GM21367 (cell line): ENCODE measurements around the gene LRRC52.

Experiments used
- ATAC-seq: cut with Tn5 transposase; IDR thresholded peaks from one replicate; pipeline ENCODE4 v1.9.1; 2021; ENCODE audit not compliant: unreplicated experiment

LRRC52 gene

DNA sequence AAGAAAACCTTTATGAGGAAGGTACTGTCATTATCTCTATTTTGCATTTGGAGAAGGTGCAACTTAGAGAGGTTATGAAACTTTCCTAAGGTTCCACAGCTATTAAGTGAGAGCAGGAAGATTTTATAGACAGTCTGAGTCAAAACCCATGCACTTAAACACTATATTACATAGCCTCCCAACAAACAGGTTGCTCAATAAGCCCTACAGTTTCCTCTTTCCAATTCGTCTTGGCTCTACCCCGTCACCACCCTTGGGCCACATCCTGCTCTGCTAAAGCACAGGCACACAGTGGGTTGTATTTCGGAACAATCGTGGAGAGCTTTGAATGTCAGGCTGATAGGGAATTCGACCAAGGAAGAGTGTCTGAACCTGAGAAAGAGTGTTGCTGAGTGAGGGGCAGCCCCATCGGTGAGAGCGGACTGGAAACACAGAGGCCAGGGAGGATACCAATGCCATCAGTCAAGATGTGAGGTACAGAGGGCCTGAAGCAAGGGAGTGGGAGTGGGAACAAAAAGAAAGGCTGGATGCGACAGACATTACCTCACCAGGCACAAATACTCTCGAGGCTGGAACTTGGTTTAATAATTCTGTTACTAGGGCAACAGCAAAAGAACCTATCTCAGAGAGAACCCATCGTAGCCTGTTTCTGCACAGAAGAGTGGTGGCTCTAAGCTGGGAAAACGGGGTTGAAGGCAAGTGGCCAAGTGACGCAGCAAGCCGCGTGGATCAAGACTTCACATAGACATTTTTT, 6.3 kb upstream of the LRRC52 start:
- no peak for ATAC-seq

DNA sequence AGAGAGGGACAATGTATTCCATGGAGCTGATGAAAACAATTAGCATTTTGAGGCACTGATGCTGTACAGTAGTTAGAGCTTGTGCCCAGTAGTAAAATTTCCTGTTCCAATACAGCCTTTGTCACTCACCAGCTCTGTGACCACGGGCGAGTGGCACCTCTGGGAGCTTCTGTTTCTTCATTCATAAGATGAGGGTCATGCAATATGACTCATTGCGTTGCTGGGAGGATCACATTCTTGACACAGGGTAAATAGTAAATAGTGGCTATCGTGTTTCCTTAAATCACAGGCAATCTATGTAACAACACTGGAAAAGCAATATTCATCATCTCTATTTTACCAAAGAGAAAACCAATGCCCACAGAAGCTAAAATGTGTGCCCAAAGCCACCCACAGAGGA, 4.5 kb upstream of the LRRC52 start:
- ATAC-seq, result no peak

DNA sequence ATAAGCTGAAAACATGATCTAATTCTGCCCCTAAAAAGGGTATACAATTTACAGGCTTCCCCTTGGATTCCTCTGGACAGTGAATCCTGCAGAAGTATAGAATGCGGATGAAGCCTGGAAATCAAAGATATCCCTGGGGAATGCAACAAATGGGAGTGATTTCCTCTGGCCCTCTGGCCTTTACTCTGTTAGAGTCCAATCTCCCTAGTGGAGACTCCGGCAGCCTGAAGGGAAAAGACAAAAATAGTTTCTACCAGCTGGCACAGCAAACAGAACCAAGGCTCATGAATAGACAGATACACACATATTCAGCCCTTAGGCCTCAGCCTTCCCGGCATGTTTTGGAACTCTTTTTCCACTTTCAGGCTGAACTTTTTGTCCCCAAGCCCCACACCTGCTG, 3.9 kb upstream of the LRRC52 start:
- no peak for ATAC-seq

DNA sequence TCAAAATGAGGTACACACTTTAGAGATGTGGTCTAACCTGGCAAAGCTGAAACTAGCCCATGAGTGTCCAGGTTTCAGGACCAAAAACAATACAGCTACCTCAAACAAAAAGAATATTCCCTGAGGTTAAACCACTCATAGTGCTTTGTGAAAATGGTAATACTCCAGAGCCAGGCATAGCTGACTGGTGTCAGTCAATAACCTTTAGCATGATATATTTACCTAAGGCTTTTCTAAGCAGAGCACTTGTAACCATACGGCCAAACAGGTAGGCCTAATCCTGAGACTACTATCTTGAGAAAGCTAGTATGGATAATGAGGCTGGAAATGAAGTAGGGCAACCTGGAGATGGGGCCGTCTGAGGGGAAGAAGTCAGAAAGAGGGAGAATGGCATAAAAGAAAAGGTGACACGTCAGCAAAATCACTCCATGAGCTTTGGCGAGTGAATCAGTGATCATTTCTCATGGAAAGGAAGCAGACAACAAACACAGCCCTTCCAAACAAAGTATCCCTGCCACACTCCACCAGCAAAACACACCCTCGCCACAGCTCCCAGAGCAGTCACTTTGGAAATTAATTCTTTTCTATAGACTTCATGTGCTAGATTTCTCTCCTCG, 1.7 kb upstream of the LRRC52 start:
- no peak for ATAC-seq

DNA sequence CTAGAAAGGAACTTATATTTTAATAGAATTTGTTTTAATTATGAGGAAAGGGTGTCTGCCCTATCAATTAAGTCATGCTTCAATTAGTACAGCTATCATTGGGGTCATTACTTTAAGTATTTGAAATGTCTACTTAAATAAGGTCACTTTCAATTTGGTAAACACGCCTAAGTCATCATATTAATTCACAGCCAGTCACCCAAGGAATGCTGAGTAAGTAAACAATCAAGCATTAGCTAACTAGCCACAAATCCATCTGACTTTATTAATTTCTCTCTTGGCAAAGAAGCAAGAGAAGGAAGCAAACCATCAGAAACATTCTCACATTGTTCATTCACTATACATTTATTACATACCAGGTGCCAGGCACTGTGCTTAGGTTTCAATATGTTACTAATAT, 1.2 kb upstream of the LRRC52 start:
- no peak for ATAC-seq

DNA sequence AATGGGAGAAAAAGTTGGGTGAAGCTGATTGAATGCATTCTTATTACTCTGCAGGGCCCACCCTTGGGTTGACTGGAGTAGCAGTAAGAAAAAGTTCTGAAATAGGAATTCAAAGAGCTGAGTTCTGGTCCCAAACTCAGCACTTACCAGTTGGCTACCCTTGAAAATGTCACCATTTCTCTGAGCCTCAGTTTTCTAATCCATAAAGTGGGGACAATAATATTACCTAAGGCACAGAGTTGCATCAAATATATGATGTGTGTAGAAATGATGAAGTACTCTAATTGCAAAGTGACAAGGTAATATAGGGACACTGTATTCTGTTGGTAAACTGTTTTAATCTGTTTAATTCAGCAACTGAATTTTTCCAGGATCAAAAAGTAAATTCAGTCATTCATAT, 1.2 kb downstream of the LRRC52 start:
- no peak for ATAC-seq

DNA sequence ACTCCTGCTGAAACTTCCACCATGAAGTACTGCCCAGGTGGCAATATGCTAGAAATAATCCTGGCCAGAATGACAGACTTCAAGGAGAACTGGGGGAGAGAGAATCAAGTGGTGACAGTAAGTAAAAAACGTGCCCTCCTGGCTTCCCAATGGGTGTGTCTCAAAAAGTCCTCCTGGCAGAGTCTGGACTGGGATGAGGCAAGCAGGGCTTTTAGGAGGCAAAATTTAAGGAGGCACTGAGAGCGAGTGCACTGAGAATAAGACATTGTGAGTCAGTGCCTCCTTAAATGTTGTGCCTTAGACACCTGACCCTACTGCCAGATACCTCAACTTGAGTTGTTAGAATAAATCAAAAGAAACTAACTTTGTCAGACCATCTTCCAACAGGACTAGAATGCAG, 2.2 kb downstream of the LRRC52 start:
- ATAC-seq, result no peak

DNA sequence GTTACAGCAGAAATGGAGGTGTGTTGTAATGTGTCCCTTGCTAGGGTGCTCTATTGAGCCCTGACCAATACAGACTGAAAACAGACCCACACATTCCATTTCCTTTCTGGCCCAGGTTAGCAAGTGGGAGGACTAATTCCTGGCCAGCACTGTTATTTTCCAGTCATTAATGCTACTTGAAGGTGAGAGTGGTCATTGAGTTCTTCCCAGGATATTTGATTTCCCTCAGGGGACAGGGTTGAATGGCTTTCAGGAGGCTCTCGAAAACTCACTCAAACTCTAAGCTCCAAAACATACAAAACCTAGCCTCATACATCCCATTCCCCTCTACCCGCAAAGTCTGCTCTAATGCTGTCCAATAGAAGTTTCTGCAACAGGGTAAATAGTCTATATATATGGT, 6.2 kb downstream of the LRRC52 start:
- no peak for ATAC-seq

DNA sequence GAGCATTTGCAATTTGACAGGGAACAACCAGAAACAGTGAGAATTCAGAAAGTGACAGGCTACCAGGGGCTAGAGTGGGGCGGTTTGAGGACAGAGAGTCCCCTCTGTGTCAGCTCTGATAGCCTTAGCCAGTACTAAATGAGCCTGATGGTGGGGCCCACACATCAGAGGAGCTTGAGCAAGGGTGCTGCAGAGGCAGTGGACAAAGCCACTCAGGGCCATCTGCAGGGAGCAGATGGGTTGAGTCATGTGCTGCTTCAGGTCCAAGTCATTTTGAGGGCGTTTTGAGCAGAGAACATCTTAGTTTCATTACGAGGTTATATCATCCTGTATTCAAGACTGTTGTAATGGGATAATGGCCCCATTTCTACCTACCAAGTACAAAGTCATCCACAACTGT, 7.7 kb downstream of the LRRC52 start:
- no peak for ATAC-seq

DNA sequence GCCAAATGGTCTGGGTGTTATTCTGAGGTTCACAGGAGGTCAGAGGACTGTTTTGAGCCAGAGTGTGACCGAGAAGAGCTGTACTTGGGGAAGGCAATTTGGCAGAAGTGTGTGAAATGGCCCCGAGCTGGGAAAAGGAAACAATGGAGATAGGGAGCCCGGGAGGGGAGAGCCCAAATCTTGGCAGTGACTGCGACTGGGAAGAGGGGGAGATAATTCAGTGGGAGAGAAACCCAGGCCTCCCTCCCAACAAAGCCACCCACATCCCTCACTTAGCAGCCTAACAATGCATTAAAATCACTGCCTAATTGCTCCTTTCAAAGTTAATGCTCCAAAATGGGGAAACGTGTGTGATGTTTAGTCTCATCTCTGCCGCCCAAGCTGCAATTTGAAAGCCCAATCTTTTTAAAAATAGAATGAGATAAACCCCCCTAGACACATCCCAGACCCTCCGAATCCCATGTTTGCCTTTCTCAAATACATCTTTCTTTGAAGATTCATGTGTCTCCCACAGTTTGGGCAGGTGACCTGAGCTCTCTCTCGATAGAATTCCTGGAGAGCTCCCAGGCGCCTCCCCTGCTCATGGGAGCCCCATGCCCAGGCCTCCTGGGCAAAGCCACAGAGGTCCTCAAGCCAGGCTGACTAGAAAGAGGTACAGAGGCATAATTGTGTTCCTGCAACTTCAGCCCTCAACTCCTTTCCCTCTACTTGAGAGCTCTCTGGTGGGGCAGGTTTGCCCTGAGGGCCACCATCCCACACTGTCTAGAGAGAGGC, 17.3 kb downstream of the LRRC52 start:
- no peak for ATAC-seq

DNA sequence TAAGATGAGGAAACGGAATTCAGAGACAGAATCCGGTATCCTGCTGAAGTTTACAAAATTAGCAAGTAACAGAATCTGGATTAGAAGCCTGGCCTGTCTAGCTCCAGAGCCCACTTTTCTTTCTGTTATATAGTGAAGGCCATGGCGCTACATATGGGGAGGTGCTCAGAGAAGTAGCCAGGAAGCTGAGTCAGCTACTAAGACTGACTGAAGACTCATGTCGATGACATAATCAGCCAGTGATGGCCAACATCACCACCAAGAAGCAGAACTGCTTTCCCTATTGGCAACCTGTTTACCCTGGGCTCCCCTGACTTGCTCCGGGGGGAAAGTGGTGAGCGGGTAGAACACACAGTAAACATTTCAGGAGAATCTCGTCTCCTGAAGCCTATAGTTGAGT, 18.8 kb downstream of the LRRC52 start:
- ATAC-seq, result no peak

DNA sequence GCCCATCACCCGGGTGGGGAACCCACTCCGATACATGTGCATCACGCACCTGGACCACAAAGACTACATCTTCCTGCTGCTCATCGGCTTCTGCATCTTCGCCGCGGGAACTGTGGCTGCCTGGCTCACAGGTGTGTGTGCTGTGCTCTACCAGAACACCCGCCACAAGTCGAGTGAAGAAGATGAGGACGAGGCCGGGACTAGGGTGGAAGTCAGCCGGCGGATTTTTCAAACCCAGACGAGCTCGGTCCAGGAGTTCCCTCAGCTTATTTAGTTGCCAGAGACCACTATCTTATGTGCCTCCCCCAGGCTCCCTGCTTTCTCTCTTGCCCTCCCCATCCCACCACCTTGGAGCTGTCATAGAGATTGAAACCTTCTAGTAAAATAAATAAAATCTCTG, 19.8 kb downstream of the LRRC52 start:
- ATAC-seq, result no peak

DNA sequence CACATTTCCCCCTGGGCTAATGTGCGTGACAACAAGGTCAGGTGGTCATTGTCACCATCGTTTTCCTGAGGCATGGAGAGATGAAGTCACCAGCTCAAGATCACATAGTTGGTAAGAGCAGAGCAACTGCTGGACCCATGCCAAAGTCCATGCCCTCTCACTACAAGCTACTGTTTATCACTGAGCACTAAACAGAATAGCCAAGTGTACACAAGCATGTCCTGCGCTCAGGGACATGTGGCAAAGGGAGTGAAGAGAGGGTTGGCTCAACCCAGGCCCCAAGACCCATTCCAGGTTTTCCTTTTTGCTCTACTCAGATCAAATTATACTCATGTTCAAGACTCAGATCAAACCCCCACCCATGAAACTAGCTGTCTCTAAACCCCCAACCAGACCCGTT, 20.8 kb downstream of the LRRC52 start:
- ATAC-seq, result no peak

DNA sequence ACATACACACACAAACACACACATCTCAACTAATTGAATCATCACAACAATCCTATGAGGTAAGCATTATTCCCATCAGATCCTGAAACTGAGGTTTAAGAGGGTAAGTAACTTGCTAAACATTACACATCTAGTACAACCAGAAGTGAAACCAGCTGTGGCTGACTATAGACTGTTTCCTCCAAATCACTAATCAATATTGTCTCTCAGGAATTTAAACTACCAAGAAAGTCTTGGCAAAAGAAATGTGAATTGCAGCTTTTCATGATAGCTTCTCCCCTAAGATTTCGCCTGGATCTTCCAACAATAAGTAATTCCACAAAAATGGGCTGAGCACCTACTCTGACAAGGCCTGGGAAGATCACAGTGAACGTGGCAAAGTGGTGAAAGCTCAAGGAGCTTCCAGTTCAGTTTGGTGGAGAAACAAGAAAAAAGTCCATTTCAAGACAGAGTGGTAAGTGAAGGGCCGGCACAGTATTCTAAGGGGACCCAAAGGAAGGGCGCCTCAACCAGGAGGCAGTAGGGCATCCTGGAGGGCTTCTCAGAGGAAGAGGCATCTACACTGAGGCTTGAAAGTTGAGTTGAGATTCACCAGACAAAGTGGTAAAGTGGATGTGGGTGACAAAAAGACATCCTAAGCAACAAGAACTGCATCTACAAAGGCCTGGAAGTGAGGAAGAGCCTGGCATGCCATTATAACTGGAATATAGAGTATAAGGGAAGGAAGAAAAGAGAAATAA, 22.1 kb downstream of the LRRC52 start:
- no peak for ATAC-seq

DNA sequence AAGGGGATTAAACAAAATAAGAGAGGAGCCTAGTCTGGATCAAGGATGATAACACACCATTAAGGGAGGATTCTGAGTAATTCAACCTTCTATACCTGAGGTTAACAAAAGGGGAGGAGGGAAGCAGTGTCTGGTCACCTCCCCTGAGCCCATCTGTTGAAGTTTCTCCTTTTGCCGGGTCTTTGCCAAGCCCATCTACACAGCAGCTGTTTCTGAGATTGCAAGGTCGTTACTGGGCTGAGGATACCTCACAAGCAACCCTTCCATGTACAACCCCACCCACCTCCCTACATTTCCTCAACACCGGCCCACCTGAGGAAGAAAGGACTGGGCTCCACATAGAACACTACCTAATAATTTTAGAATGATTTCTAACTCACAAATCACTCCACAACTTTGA, 26.3 kb downstream of the LRRC52 start:
- ATAC-seq, result no peak

DNA sequence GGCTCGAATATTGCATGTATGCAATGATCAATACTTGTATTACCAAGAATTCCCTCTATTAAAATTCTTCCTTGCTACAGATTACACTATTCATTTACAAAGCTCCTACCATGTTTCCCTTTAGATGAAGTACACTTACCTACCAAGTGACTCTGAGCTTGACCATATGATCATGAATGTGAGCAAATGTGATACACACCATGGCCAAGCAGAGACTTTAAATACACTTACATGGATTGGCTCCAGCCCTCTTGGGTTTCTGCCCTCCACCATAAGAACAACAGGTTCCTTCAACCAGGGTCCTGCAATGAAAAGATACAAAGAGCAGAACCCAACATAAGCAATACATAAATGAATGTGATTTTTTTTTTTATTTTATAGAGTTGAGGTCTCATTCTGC, 30.0 kb downstream of the LRRC52 start:
- ATAC-seq, result no peak

DNA sequence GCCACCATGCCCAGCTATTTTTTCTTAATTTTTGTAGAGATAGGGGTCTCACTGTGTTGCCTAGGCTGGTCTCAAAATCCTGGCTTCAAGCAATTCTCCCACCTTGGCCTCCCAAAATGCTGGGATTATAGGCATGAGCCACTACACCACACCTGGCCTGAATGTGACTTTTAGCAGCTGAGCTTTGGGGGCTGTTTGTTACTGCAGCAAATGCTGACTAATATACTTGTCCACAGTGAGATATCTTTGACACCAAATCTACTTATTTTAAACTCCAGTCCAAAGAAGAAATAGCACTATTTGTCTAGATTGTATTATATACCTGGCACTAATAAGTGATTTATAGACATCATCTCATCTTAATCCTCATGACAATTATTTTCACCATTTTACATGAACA, 30.5 kb downstream of the LRRC52 start:
- no peak for ATAC-seq

DNA sequence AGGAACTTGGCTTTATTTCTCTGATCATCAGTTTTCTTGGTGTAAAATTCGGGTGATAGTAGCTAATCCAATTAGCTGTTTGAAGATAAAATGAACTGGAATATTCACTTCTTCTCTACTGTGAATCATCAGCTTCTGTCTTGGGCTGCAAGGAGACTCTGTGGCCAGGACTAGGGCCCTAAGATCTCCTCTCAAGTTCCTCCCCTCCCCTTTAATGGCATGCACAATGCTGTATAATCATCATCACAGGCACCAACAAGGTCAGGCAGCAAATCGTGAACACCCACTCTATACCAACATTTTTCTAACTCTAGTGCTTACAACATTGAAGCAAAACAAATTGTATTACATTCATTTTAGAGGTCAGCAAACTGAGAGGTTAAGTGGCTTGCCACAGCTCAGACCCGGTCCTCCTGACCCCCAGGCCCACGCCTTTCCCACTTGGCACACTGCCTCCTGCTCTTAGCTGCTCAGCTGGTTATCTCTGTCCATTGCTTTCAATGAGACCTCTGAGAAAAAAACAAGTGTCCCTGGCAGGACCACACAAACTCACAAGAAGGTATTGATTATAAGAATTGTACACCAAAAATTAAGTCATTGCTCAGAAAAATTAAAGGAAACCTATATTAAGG, 31.8 kb downstream of the LRRC52 start:
- no peak for ATAC-seq

DNA sequence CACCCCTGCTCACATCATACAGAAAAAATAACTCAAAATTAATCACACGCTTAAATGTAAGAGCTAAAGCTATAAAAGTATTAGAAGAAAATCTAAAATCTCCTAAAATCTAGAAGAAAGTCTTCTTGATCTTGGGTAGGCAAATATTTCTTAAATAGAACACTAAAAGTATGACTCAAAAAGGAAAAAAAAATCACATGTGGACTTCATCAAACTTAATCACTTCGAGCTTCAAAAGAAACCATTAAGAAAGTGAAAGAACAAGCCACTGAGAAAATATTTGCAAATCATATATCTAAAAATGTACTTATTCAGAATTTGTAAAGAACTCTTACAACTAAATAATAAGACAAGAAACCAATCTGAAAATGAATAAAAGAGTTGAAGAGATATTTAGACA, 32.7 kb downstream of the LRRC52 start:
- no peak for ATAC-seq

DNA sequence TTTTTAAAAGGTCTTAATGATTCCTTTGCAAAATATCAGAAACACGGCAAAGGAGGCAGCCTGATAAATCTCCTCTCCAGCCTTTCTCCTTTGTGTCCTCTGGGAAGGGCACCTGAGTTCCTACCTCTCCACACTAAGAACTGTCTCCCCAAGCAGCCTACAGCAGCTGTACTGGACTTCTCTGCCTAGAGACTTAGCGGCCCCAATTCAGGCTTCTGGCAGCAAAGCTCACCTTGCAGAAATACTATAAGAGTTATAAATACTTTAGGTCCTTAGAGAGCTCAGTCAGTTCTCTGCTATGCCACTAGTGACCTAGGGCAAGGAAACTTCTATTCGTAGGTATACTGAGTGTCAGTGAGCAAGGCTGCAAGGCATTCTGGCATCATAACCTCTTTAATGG, 33.9 kb downstream of the LRRC52 start:
- no peak for ATAC-seq
